Measurements from ENCODE around the gene AKAP13. TPM values are rescaled to one million over a fixed set of nuclear protein-coding genes. Genes with fewer than 3 reads are reported as not detected.

Gene AKAP13
- total RNA-seq, 1 experiment from 2014 or later = 47.3 TPM

DNA sequence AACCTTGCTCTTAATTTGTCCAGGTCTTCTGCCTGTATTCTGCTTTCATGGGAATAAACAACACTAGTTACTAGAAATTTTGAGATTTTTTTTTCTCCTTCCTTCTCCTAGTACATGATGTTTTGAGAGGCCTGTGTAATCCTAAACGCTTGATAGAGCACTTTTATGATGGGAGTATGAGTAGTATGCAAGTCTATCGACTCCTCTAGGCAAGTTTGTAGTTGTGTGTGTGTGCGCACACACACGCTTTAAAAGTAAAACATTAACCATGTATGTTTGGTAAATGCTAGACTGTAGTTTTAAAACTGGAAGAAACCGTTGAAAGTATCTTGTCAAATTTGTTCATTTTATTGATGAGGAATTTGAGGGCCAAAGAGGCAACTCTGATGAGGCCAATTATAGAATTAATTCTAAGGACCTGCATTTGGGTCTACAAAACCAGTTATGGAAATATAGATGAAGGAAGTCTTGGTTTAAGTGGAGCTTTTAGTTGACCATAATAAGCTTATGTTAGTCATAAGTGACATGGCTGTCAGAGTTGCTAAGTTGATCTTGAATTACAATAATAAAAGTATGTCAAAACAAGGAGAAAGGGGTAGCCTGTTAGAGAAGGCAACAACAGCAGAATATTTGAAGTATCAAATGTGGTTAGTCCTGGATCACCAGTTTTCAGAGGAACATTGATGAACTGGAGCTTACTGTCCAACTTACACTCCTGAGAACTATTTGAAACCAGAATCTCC, 47.1 kb downstream of the AKAP13 start:
- no peak overlapping the region for H2BK20ac ChIP-seq (ENCODE audit: low read depth, low read length, poor library complexity, severe bottlenecking)
- H3K18ac ChIP-seq (ENCODE audit: insufficient read length, low read depth, low read length) = no peak overlapping the region
- Mint-ChIP-seq H3K4me1 (peaks cover 25 to 27% of the 10 kb centered on the region in 2 experiments), H3K36me3 (ENCODE audit: insufficient read depth in 1 of 3, low read depth in 3 of 3) (no peaks in the 10 kb centered on the region; a peak in 1 of 7 replicates), H3K27ac (no peak overlapping the region; a peak in 1 of 7 replicates), H3K4me3 (no peak overlapping the region), H3K27me3 (ENCODE audit: low read depth) (no peaks in the 10 kb centered on the region), H3K9me3 (no peaks in the 10 kb centered on the region)
- no peak overlapping the region for H3K14ac ChIP-seq (ENCODE audit: insufficient read depth, low read length)
- H3K27me3 ChIP-seq (ENCODE audit: insufficient read depth, low read length) = no peaks in the 10 kb centered on the region
- no peak overlapping the region for H4K5ac ChIP-seq (ENCODE audit: insufficient read length, low read depth, low read length)
- no CpG with 5 or more reads among the region's 5 CpGs for WGBS (ENCODE audit: extremely low coverage, insufficient read length, low lambda C conversion rate)
- no peak overlapping the region for H3K4me2 ChIP-seq (ENCODE audit: insufficient read depth, insufficient read length, low read length)
- peaks cover 11% of the 10 kb centered on the region for H3K79me1 ChIP-seq (ENCODE audit: insufficient read depth, low read depth, low read length, poor library complexity, severe bottlenecking)
- no peak overlapping the region for H3K23ac ChIP-seq (ENCODE audit: insufficient read length, low read depth, low read length)
- H3K9me3 ChIP-seq (ENCODE audit: control insufficient read depth, low read depth, low read length) = no peaks in the 10 kb centered on the region
- TF ChIP-seq CTCF (conservative IDR thresholded peaks at IDR 0.05) = no peak
- no peak overlapping the region for H4K8ac ChIP-seq (replicated peaks; ENCODE audit: insufficient read length, low read depth, low read length)
- no peak overlapping the region for H3K9ac ChIP-seq (ENCODE audit: extremely low read depth, insufficient read length, low read length)
- no peak overlapping the region for H2BK12ac ChIP-seq (ENCODE audit: insufficient read length, low read depth, low read length)
- peaks cover 7% of the 10 kb centered on the region; the same call in 1 of the 2 replicates for H3K4me1 ChIP-seq (ENCODE audit: insufficient read depth, low read length)
- no peak overlapping the region for H2BK120ac ChIP-seq (ENCODE audit: low read depth, low read length, poor library complexity, severe bottlenecking)
- no peak overlapping the region for H4K91ac ChIP-seq (ENCODE audit: insufficient read length, low read depth, low read length)
- H4K20me1 ChIP-seq (ENCODE audit: control insufficient read depth, insufficient read depth, insufficient read length) = no peaks in the 10 kb centered on the region
- no peak for DNase-seq
- H3K4ac ChIP-seq (ENCODE audit: low read depth, low read length) = no peak overlapping the region
- H2AK5ac ChIP-seq (ENCODE audit: insufficient read length, low read length) = no peak overlapping the region
- H2AFZ ChIP-seq (ENCODE audit: low read length) = no peak overlapping the region
- no peak overlapping the region for H2BK15ac ChIP-seq (ENCODE audit: low read depth, low read length)
- no peak overlapping the region for H3K27ac ChIP-seq (ENCODE audit: insufficient read length, low read depth, low read length)
- no peak overlapping the region for H3T11ph ChIP-seq (ENCODE audit: low read length)
- peaks cover 9% of the 10 kb centered on the region; the same call in 1 of the 2 replicates for H3K79me2 ChIP-seq (ENCODE audit: insufficient read depth, low read length)
- no peaks in the 10 kb centered on the region for H3K23me2 ChIP-seq (ENCODE audit: insufficient read length, low read depth, low read length, poor library complexity, severe bottlenecking)
- no peak overlapping the region for H2BK5ac ChIP-seq (ENCODE audit: insufficient read length, low read length)
- H3K56ac ChIP-seq (ENCODE audit: insufficient read length, low read depth, low read length) = no peak overlapping the region
